Liver (tissue), 9 donors: ENCODE results near the gene PCNX4. TPM values are rescaled to one million over a fixed set of nuclear protein-coding genes. Genes with fewer than 3 reads are reported as not detected.
A peak's percentile ranks its signal among the peaks of the same experiment; 100 is the strongest.

ENCODE experiments used
- DNase-seq: peaks from one replicate; pipeline ENCODE4 v3.0.0-alpha.2; 2017; ENCODE audit warnings: low spot score
- H3K27ac ChIP-seq, 2 donors: one replicate each; pipeline ENCODE4 v1.7.0; 2013; ENCODE audit warnings: inconsistent platforms in 2 of 2, low read length in 2 of 2, control low read depth in 1 of 2, low read depth in 1 of 2, mild to moderate bottlenecking in 1 of 2
- H3K27me3 ChIP-seq, 4 donors: one replicate each; pipeline versions ENCODE4 v1.6.1 to v1.7.0; 2013; ENCODE audit warnings: low read length in 3 of 4, inconsistent platforms in 1 of 4, mild to moderate bottlenecking in 1 of 4, moderate library complexity in 1 of 4; ENCODE audit not compliant: control insufficient read depth in 4 of 4, insufficient read depth in 4 of 4
- H3K36me3 ChIP-seq, 4 donors: one replicate each; pipeline versions ENCODE4 v1.6.1 to v1.7.0; 2013; ENCODE audit warnings: low read length in 3 of 4, mild to moderate bottlenecking in 3 of 4, low read depth in 1 of 4, moderate library complexity in 1 of 4; ENCODE audit not compliant: control insufficient read depth in 4 of 4, insufficient read depth in 3 of 4
- H3K4me1 ChIP-seq, 4 donors: one replicate each; pipeline versions ENCODE4 v1.6.1 to v1.7.0; 2013; ENCODE audit warnings: low read length in 3 of 4, mild to moderate bottlenecking in 3 of 4, moderate library complexity in 1 of 4; ENCODE audit not compliant: control insufficient read depth in 4 of 4, insufficient read depth in 4 of 4
- H3K4me3 ChIP-seq, 3 donors: one replicate each; pipeline versions ENCODE4 v1.6.1 to v1.7.0; 2013; ENCODE audit warnings: low read length in 3 of 3, control low read depth in 1 of 3, low read depth in 1 of 3, mild to moderate bottlenecking in 1 of 3
- H3K9ac ChIP-seq, 2 donors: one replicate each; pipeline ENCODE4 v1.7.0; 2013; ENCODE audit warnings: low read length in 2 of 2, mild to moderate bottlenecking in 2 of 2, moderate library complexity in 2 of 2, control low read depth in 1 of 2, low read depth in 1 of 2
- H3K9me3 ChIP-seq, 4 donors: one replicate each; pipeline versions ENCODE4 v1.6.1 to v1.7.0; 2013; ENCODE audit warnings: low read length in 3 of 4; ENCODE audit not compliant: control insufficient read depth in 4 of 4
- ATF3 ChIP-seq: IDR thresholded peaks from 2 replicates; pipeline ENCODE4 v1.6.1; 2016; ENCODE audit warnings: antibody characterized with exemption
- CTCF ChIP-seq: fragments of 150-350 bp; IDR thresholded peaks from 2 replicates; pipeline ENCODE4 v1.5.1; 2017; ENCODE audit warnings: improper control_type of control experiment, low read depth, low read length; ENCODE audit not compliant: missing input control
- EGR1 ChIP-seq, 2 donors: IDR thresholded peaks; 2 replicates each; pipeline ENCODE4 v1.6.1; 2016 to 2018; ENCODE audit warnings: antibody characterized with exemption in 2 of 2, low read depth in 2 of 2
- FOXA1 ChIP-seq: IDR thresholded peaks from 2 replicates; pipeline ENCODE4 v1.6.1; 2016; ENCODE audit warnings: antibody characterized with exemption
- FOXA2 ChIP-seq: IDR thresholded peaks from 2 replicates; pipeline ENCODE4 v1.6.1; 2016; ENCODE audit warnings: antibody characterized with exemption
- GABPA ChIP-seq, 2 donors: IDR thresholded peaks in 1 of 2; conservative IDR thresholded peaks in 1 of 2; 2 replicates each; pipeline ENCODE4 v1.6.1; 2016; ENCODE audit warnings: antibody characterized with exemption in 2 of 2, mild to moderate bottlenecking in 1 of 2, moderate library complexity in 1 of 2
- HNF4A ChIP-seq, 2 donors: conservative IDR thresholded peaks; 2 replicates each; pipeline ENCODE4 v1.6.1; 2016; ENCODE audit warnings: antibody characterized with exemption in 2 of 2, mild to moderate bottlenecking in 2 of 2
- HNF4G ChIP-seq: IDR thresholded peaks from 2 replicates; pipeline ENCODE4 v1.6.1; 2016; ENCODE audit warnings: antibody characterized with exemption
- JUND ChIP-seq, 2 donors: IDR thresholded peaks; 2 replicates each; pipeline ENCODE4 v1.6.1; 2016; ENCODE audit warnings: antibody characterized with exemption in 2 of 2
- MAX ChIP-seq: IDR thresholded peaks from 2 replicates; pipeline ENCODE4 v1.6.1; 2016; ENCODE audit warnings: antibody characterized with exemption
- NR2F2 ChIP-seq: IDR thresholded peaks from 2 replicates; pipeline ENCODE4 v1.6.1; 2016; ENCODE audit warnings: antibody characterized with exemption
- RAD21 ChIP-seq, 2 donors: IDR thresholded peaks; 2 replicates each; pipeline ENCODE4 v1.6.1; 2016; ENCODE audit warnings: antibody characterized with exemption in 2 of 2, mild to moderate bottlenecking in 2 of 2
- REST ChIP-seq: IDR thresholded peaks from 2 replicates; pipeline ENCODE4 v1.6.1; 2016; ENCODE audit warnings: antibody characterized with exemption, mild to moderate bottlenecking
- RXRA ChIP-seq, 2 donors: IDR thresholded peaks; 2 replicates each; pipeline ENCODE4 v1.6.1; 2017 to 2018; ENCODE audit warnings: antibody characterized with exemption in 2 of 2, mild to moderate bottlenecking in 1 of 2
- SP1 ChIP-seq: IDR thresholded peaks from 2 replicates; pipeline ENCODE4 v1.6.1; 2018; ENCODE audit warnings: antibody characterized with exemption, mild to moderate bottlenecking
- TAF1 ChIP-seq: conservative IDR thresholded peaks from 2 replicates; pipeline ENCODE4 v1.6.1; 2016; ENCODE audit warnings: antibody characterized with exemption, mild to moderate bottlenecking
- YY1 ChIP-seq: IDR thresholded peaks from 2 replicates; pipeline ENCODE4 v1.6.1; 2016; ENCODE audit warnings: antibody characterized with exemption, mild to moderate bottlenecking
- WGBS: extraction: QIAGEN DNeasy Blood & Tissue Kit; methylation state at CpG from one replicate; pipeline ENCODE4 v1.1.7; 2013; 5-methylcytosine and 5-hydroxymethylcytosine counted together
- polyA plus RNA-seq, 2 donors: library from polyadenylated mRNA; stranded (reverse) in 1 of 2; unstranded in 1 of 2; fragments of 200-250 nt in 1 of 2; fragments of >200 nt in 1 of 2; fragmentation: Nextera tagmentation in 1 of 2; extraction: Ambion mirVana in 1 of 2; gene quantifications; one replicate each; pipeline versions ENCODE4 v1.2.1 to v1.2.3, GENCODE V29; 2013 to 2015
- total RNA-seq, 2 donors: library from RNA; depleted of rRNA; stranded (reverse); fragments of >200 nt; gene quantifications; one replicate each; pipeline ENCODE4 v1.2.3, GENCODE V29; 2014
- donor health status: healthy.
- donor health status: healthy.
- donor health status: healthy.
- donor health status: healthy.
- donor health status: healthy.

PCNX4 gene
- total and polyA plus RNA-seq, 4 donors = 5.4 to 30.6 (median 14.1) TPM

GRCh38 chr14:60151715-60152114, 60.0 kb downstream of the PCNX4 start:
- Histone ChIP-seq H3K27me3 (no peaks in the 10 kb centered on the region), H3K9ac (no peak overlapping the region), H3K27ac (peak overlapping the region; percentile 13 to 61), H3K4me3 (no peak overlapping the region), H3K4me1 (no peaks in the 10 kb centered on the region), H3K36me3 (peaks cover 0 to 15% (median 11%) of the 10 kb centered on the region in 4 donors), H3K9me3 (no peaks in the 10 kb centered on the region)
- TF ChIP-seq FOXA1 = no peak
- TF ChIP-seq ATF3 = no peak
- TF ChIP-seq REST = no peak
- TF ChIP-seq SP1 = no peak
- no peak for TF ChIP-seq JUND (IDR thresholded peaks at IDR 0.05)
- no peak for TF ChIP-seq TAF1
- no peak for TF ChIP-seq CTCF
- no peak for TF ChIP-seq MAX
- TF ChIP-seq HNF4A (conservative IDR thresholded peaks at IDR 0.05) = no peak
- no peak for TF ChIP-seq RAD21 (IDR thresholded peaks at IDR 0.05)
- no peak for TF ChIP-seq YY1
- no peak for TF ChIP-seq EGR1 (IDR thresholded peaks at IDR 0.05; ENCODE audit: low read depth in 2 of 2)
- no peak for TF ChIP-seq RXRA (IDR thresholded peaks at IDR 0.05)
- TF ChIP-seq NR2F2 = no peak
- no peak for TF ChIP-seq GABPA (IDR thresholded peaks at IDR 0.05 in 1 of 2, conservative IDR thresholded peaks at IDR 0.05 in 1 of 2)
- no peak for TF ChIP-seq FOXA2
- TF ChIP-seq HNF4G = no peak
- no peak for DNase-seq
- 57% methylated on average over 3 of the region's 3 CpGs for WGBS

GRCh38 chr14:60153991-60154390, 62.3 kb downstream of the PCNX4 start:
- Histone ChIP-seq H3K9me3 (no peaks in the 10 kb centered on the region), H3K27ac (peak overlapping the region in 1 of 2 donors; percentile 39), H3K4me1 (peaks cover 0 to 2% (median 0%) of the 10 kb centered on the region in 4 donors), H3K9ac (no peak overlapping the region), H3K27me3 (no peaks in the 10 kb centered on the region), H3K36me3 (peaks cover 0 to 7% (median 4%) of the 10 kb centered on the region in 4 donors), H3K4me3 (no peak overlapping the region)
- TF ChIP-seq FOXA2 = no peak
- no peak for TF ChIP-seq RXRA (IDR thresholded peaks at IDR 0.05)
- no peak for TF ChIP-seq CTCF
- TF ChIP-seq HNF4G = no peak
- TF ChIP-seq TAF1 = no peak
- TF ChIP-seq FOXA1 = no peak
- TF ChIP-seq SP1 = no peak
- no peak for TF ChIP-seq JUND (IDR thresholded peaks at IDR 0.05)
- no peak for DNase-seq
- 86% methylated on average over 3 of the region's 3 CpGs for WGBS
